Prostate gland (tissue), 2 donors: ENCODE measurements around the gene SYTL5.

Experiments used
- CTCF ChIP-seq, 4 experiments: fragments of 200-600 bp in 2 of 4; fragments of 450-650 bp in 2 of 4; sonication (generic) in 2 of 4; IDR thresholded peaks; 1 replicate in 3 of 4; 2 replicates in 1 of 4; pipeline ENCODE4 v1.5.1; 2016 to 2019; ENCODE audit warnings: antibody characterized with exemption in 4 of 4, mild to moderate bottlenecking in 2 of 4, moderate library complexity in 2 of 4
- POLR2A ChIP-seq: fragments of 450-650 bp; IDR thresholded peaks from one replicate; pipeline ENCODE4 v1.6.1; 2016; ENCODE audit warnings: antibody characterized with exemption, mild to moderate bottlenecking
- POLR2AphosphoS5 ChIP-seq: sonication (generic); formaldehyde crosslinking; IDR thresholded peaks from one replicate; pipeline ENCODE4 v1.6.1; 2017; ENCODE audit warnings: antibody characterized with exemption

DNA sequence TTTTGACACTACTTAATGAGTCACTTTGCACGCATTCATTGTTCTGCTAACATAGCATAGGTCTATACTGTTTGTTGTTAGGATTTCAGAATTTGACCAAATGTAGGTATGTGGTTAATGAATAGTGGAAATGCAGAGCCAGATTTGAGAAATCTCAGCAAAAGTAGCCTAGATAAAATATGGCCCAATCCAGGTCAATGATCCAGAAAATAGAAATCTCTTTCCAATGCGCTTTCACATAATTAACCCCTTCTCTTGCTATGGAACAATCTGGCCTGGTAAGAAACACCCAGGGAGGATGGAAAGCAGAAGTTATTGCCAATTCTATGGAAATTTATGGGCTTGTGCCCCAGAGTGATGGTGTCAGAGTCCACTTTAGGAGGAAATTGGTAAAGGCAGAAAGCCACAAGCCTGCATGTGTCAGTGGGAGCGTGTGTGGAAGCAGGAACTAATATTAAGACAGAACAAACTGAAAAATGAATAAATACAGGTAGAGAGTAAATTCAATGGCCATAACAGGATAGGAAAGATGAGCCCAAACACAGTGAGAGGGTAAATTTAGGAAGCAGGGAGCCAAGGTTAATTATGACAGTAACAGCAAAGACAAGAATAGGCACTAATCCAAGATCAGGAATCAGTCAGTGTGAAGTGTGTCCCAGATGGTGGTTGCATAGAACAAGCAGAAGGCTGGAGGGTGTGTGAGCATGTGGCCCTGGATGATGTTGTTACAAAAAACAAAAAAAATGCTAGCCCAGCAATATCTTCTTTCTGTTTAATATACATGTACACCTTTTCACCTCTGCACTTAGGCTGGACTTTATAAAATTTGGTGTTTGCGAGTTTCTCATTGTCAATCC lies 102.9 kb downstream of the SYTL5 start:
- TF ChIP-seq CTCF (IDR thresholded peaks at IDR 0.05) (no peak), POLR2A (no peak), POLR2AphosphoS5 (no peak)
